ENCODE results near the gene COQ8A. TPM values are rescaled to one million over a fixed set of nuclear protein-coding genes. Genes with fewer than 3 reads are reported as not detected.

The COQ8A gene
- total RNA-seq, 1 experiment from 2014 or later: 35.3 TPM

DNA sequence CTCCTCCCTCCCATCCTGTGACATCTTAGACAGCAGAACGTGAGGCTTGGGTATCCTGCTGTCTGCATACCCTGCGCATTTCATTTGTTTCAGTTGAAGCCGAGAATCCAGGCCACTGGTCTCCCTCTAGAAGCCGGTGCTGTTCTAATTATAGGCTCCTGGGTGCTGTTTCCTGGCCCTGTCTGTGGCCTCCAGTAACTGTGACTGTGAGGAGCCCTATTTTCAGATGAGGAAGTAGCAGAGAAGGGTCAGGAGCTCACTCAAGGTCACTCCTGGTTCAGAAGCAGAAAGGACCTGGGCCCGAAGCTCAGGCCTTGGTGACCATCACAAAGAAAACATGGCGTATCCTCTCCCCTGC is 24.0 kb downstream of the COQ8A start:
- no peak overlapping the region for H3K4me2 ChIP-seq (ENCODE audit: low read length)
- no peak overlapping the region for H3K4me3 ChIP-seq (replicated peaks in 1 of 2; ENCODE audit: low read depth in 1 of 2, low read length in 2 of 2)
- no peak for ATAC-seq
- intact Hi-C loops (cut with micrococcal nuclease): no loop called here
- CTCF ChIA-PET: no interaction called here
- no peak overlapping the region for H2AFZ ChIP-seq (ENCODE audit: low read depth, low read length, poor library complexity, severe bottlenecking)
- H3K9me3 ChIP-seq (ENCODE audit: control insufficient read depth in 1 of 2, insufficient read depth in 1 of 2, low read depth in 1 of 2, low read length in 2 of 2): peaks cover 0 to 5% of the 10 kb centered on the region in 2 experiments; a peak in 1 of 4 replicates
- H3K36me3 ChIP-seq (ENCODE audit: control insufficient read depth in 1 of 2, insufficient read depth in 2 of 2, low read length in 2 of 2): no peaks in the 10 kb centered on the region
- H3K27me3 ChIP-seq (ENCODE audit: insufficient read depth, low read length): no peaks in the 10 kb centered on the region
- peaks cover 3% of the 10 kb centered on the region; the same call in 1 of the 2 replicates for H3K79me2 ChIP-seq (ENCODE audit: insufficient read depth, low read length)
- H3K9ac ChIP-seq (ENCODE audit: low read length): no peak overlapping the region
- no peak for TF ChIP-seq POLR2A (IDR thresholded peaks at IDR 0.05; ENCODE audit: borderline replicate concordance, extremely low read depth, insufficient read depth, insufficient read length)
- H4K20me1 ChIP-seq (ENCODE audit: insufficient read depth): no peaks in the 10 kb centered on the region
- H3K4me1 ChIP-seq (ENCODE audit: control insufficient read depth in 1 of 2, insufficient read depth in 2 of 2, low read length in 2 of 2): no peaks in the 10 kb centered on the region
- no TSS peak for BruUV-seq (replicated peaks)
- POLR2A ChIA-PET: no interaction called here
- RAD21 ChIA-PET (ENCODE audit: low non-redundant PET in 1 of 2, low total read pairs in 2 of 2, uncharacterized antibody in 2 of 2, unreplicated experiment in 2 of 2): no interaction called here
- no peak overlapping the region for H3K27ac ChIP-seq (ENCODE audit: low read depth, low read length)
- no peaks in the 10 kb centered on the region for H3K9me2 ChIP-seq (ENCODE audit: insufficient read depth)
- DNase-seq (ENCODE audit: low read depth, low spot score): no peak

DNA sequence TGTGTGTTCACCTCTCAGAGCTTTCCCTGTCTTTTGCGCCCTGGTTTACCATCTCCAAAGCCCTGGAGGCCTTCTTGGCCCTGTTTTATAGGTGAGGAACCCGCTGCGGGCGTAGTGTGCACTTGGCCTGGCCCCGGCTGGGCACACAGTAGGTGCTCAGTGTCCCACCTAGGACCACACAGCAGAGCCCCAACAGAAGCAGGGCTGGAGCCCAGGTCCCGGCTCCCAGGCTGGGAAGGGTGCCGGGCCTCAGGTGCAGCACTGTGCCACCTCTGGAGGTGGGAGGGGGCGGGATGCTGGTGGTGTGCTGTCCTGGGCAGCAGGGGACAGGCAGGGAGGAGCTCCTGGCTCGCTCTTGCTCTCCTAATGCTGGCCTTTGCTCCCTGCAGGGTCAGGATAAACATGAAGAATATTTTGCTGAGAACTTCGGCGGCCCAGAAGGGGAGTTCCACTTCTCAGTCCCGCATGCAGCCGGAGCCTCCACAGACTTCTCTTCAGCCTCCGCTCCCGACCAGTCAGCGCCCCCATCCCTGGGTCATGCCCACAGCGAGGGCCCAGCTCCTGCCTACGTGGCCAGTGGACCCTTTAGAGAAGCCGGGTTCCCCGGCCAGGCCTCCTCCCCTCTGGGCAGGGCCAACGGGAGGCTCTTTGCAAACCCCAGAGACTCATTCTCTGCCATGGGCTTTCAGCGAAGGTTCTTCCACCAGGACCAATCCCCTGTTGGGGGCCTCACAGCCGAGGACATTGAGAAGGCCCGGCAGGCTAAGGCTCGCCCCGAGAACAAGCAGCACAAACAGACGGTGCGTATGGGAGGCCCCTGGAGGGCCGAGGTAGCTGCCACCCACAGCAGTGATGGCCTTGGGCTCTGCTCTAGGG is 24.8 kb downstream of the COQ8A start:
- ATAC-seq (no peak), DNase-seq (ENCODE audit: low read depth, low spot score) (no peak)
- RAD21 ChIA-PET (ENCODE audit: low non-redundant PET in 1 of 2, low total read pairs in 2 of 2, uncharacterized antibody in 2 of 2, unreplicated experiment in 2 of 2): no interaction called here
- Histone ChIP-seq H3K4me3 (replicated peaks in 1 of 2; ENCODE audit: low read depth in 1 of 2, low read length in 2 of 2) (no peak overlapping the region), H2AFZ (ENCODE audit: low read depth, low read length, poor library complexity, severe bottlenecking) (no peak overlapping the region), H3K9me3 (ENCODE audit: control insufficient read depth in 1 of 2, insufficient read depth in 1 of 2, low read depth in 1 of 2, low read length in 2 of 2) (peaks cover 0 to 5% of the 10 kb centered on the region in 2 experiments; a peak in 1 of 4 replicates), H3K4me1 (ENCODE audit: control insufficient read depth in 1 of 2, insufficient read depth in 2 of 2, low read length in 2 of 2) (no peaks in the 10 kb centered on the region), H3K4me2 (ENCODE audit: low read length) (no peak overlapping the region), H3K36me3 (ENCODE audit: control insufficient read depth in 1 of 2, insufficient read depth in 2 of 2, low read length in 2 of 2) (no peaks in the 10 kb centered on the region), H3K27me3 (ENCODE audit: insufficient read depth, low read length) (no peaks in the 10 kb centered on the region), H3K9ac (ENCODE audit: low read length) (no peak overlapping the region), H3K9me2 (ENCODE audit: insufficient read depth) (no peaks in the 10 kb centered on the region), H3K79me2 (ENCODE audit: insufficient read depth, low read length) (0 out of 2 replicates have a peak, but pooled peaks cover 1% of the 10 kb centered on the region), H4K20me1 (ENCODE audit: insufficient read depth) (no peaks in the 10 kb centered on the region), H3K27ac (ENCODE audit: low read depth, low read length) (no peak overlapping the region)
- CTCF ChIA-PET: no interaction called here
- POLR2A ChIA-PET: no interaction called here
- intact Hi-C loops (cut with micrococcal nuclease): no loop called here
- no TSS peak for BruUV-seq (replicated peaks)
- TF ChIP-seq SIN3A (IDR thresholded peaks at IDR 0.05; ENCODE audit: low read depth) (no peak), EGR1 (IDR thresholded peaks at IDR 0.05; ENCODE audit: low read depth) (no peak), YY1 (IDR thresholded peaks at IDR 0.05; ENCODE audit: extremely low read depth, insufficient replicate concordance, low read depth, low read length) (no peak), JUND (IDR thresholded peaks at IDR 0.05) (no peak), POLR2A (IDR thresholded peaks at IDR 0.05; ENCODE audit: borderline replicate concordance, extremely low read depth, insufficient read depth, insufficient read length) (no peak), RAD21 (IDR thresholded peaks at IDR 0.05; ENCODE audit: low read depth) (no peak), TCF7L2 (IDR thresholded peaks at IDR 0.05; ENCODE audit: borderline replicate concordance, extremely low read depth, insufficient read depth, insufficient read length) (no peak), POLR2AphosphoS5 (IDR thresholded peaks at IDR 0.05; ENCODE audit: low read depth, low read length) (no peak), CBX3 (IDR thresholded peaks at IDR 0.05; ENCODE audit: low read depth) (no peak), SRF (IDR thresholded peaks at IDR 0.05; ENCODE audit: low read depth) (no peak), EZH2phosphoT487 (IDR thresholded peaks at IDR 0.05; ENCODE audit: borderline replicate concordance) (no peak), ZNF274 (IDR thresholded peaks at IDR 0.05; ENCODE audit: low read depth, low read length) (no peak)
- TF ChIP-seq, protein P1, sequence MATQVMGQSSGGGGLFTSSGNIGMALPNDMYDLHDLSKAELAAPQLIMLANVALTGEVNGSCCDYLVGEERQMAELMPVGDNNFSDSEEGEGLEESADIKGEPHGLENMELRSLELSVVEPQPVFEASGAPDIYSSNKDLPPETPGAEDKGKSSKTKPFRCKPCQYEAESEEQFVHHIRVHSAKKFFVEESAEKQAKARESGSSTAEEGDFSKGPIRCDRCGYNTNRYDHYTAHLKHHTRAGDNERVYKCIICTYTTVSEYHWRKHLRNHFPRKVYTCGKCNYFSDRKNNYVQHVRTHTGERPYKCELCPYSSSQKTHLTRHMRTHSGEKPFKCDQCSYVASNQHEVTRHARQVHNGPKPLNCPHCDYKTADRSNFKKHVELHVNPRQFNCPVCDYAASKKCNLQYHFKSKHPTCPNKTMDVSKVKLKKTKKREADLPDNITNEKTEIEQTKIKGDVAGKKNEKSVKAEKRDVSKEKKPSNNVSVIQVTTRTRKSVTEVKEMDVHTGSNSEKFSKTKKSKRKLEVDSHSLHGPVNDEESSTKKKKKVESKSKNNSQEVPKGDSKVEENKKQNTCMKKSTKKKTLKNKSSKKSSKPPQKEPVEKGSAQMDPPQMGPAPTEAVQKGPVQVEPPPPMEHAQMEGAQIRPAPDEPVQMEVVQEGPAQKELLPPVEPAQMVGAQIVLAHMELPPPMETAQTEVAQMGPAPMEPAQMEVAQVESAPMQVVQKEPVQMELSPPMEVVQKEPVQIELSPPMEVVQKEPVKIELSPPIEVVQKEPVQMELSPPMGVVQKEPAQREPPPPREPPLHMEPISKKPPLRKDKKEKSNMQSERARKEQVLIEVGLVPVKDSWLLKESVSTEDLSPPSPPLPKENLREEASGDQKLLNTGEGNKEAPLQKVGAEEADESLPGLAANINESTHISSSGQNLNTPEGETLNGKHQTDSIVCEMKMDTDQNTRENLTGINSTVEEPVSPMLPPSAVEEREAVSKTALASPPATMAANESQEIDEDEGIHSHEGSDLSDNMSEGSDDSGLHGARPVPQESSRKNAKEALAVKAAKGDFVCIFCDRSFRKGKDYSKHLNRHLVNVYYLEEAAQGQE (IDR thresholded peaks at IDR 0.05; ENCODE audit: low read depth): no peak
- TF ChIP-seq, protein P2, sequence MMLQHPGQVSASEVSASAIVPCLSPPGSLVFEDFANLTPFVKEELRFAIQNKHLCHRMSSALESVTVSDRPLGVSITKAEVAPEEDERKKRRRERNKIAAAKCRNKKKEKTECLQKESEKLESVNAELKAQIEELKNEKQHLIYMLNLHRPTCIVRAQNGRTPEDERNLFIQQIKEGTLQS (IDR thresholded peaks at IDR 0.05): no peak
